Measurements from ENCODE around the gene ZC3H8. TPM values are rescaled to one million over a fixed set of nuclear protein-coding genes. Genes with fewer than 3 reads are reported as not detected.

The ZC3H8 gene
- polyA plus RNA-seq, 2 of the 4 experiments (the other 2 are of a cell fraction), result 13.2 to 20.2 TPM

- FAIRE-seq (no peak), ATAC-seq (no peak; a peak in 1 of 6 replicates), DNase-seq (ENCODE audit: low read depth in 1 of 2, low spot score in 1 of 2) (no peak)
- H3K27ac ChIP-seq, result no peak overlapping the region
- 81% methylated on average over 12 of the region's 17 CpGs for WGBS (ENCODE audit: missing lambda C conversion rate)
- CTCF ChIA-PET, result no interaction called here
- H3K4me2 ChIP-seq, result no peak overlapping the region
- H3K9me3 ChIP-seq, result no peaks in the 10 kb centered on the region
- H3K4me1 ChIP-seq, result no peaks in the 10 kb centered on the region
- POLR2A ChIA-PET, result no interaction called here
- no peak overlapping the region for H3K4me3 ChIP-seq
- TF ChIP-seq CBX2 (IDR thresholded peaks at IDR 0.05; ENCODE audit: borderline replicate concordance, low read depth), result no peak
- no peak for TF ChIP-seq RNF2 (IDR thresholded peaks at IDR 0.05; ENCODE audit: borderline replicate concordance, low read depth)
- TF ChIP-seq JUN (IDR thresholded peaks at IDR 0.05), result no peak
- no peak for TF ChIP-seq NPAS2 (CRISPR knock-in tag; IDR thresholded peaks at IDR 0.05; ENCODE audit: borderline replicate concordance)
- no peak for TF ChIP-seq HEYL (CRISPR knock-in tag; IDR thresholded peaks at IDR 0.05)
- no peak for TF ChIP-seq ESRRA (IDR thresholded peaks at IDR 0.05; ENCODE audit: borderline replicate concordance, low read length)
- TF ChIP-seq RAD21 (conservative IDR thresholded peaks at IDR 0.05 in 1 of 2, IDR thresholded peaks at IDR 0.05 in 1 of 2), result no peak
- TF ChIP-seq HOXB13 (CRISPR knock-in tag; IDR thresholded peaks at IDR 0.05; ENCODE audit: low read depth), result no peak
- no peak for TF ChIP-seq REST (IDR thresholded peaks at IDR 0.05)
Observed at GRCh38 chr2:112182581-112183034, 72.2 kb downstream of the ZC3H8 start.

GRCh38 chr2:112181571-112182290 lies 73.1 kb downstream of the ZC3H8 start:
- DNase-seq (ENCODE audit: low read depth in 1 of 2, low spot score in 1 of 2), result no peak
- FAIRE-seq, result no peak
- WGBS (ENCODE audit: missing lambda C conversion rate), result 88% methylated on average over 23 of the region's 54 CpGs
- CTCF ChIA-PET, result no interaction called here
- no peak overlapping the region for H3K27ac ChIP-seq
- H3K4me2 ChIP-seq, result no peak overlapping the region
- no peaks in the 10 kb centered on the region for H3K4me1 ChIP-seq
- POLR2A ChIA-PET, result no interaction called here
- TF ChIP-seq JUN (IDR thresholded peaks at IDR 0.05), result no peak
- TF ChIP-seq CTCF (IDR thresholded peaks at IDR 0.05), result no peak
- TF ChIP-seq EHMT2 (IDR thresholded peaks at IDR 0.05; ENCODE audit: low read depth), result no peak
- no peak for TF ChIP-seq HOXA7 (CRISPR knock-in tag; IDR thresholded peaks at IDR 0.05)
- TF ChIP-seq PHF8 (IDR thresholded peaks at IDR 0.05; ENCODE audit: borderline replicate concordance, low read depth), result no peak
- no peak for TF ChIP-seq CEBPB (IDR thresholded peaks at IDR 0.05)
- TF ChIP-seq RFX5 (IDR thresholded peaks at IDR 0.05), result no peak
- no peak for TF ChIP-seq RNF2 (IDR thresholded peaks at IDR 0.05; ENCODE audit: borderline replicate concordance, low read depth)
- no peak for TF ChIP-seq MAFK (IDR thresholded peaks at IDR 0.05; ENCODE audit: partially characterized antibody)
- no peak for TF ChIP-seq HDAC2 (IDR thresholded peaks at IDR 0.05)
- TF ChIP-seq CHD4 (IDR thresholded peaks at IDR 0.05; ENCODE audit: borderline replicate concordance), result no peak
- H3K9me3 ChIP-seq, result no peaks in the 10 kb centered on the region
- no peak overlapping the region for H3K4me3 ChIP-seq
- ATAC-seq, result peak in 1 of 2 experiments; percentile 34; a peak in 3 of 6 replicates

All from A549 (cell line).